SKM-1 treated with dmso at 0.1 percent for 144 hours (cell line): Measurements from ENCODE around the gene HMX1.

ENCODE experiments used
- DNase-seq: peaks from one replicate; lab custom pipeline; 2025; ENCODE audit not compliant: unreplicated experiment; lab: John Stamatoyannopoulos, UW

The HMX1 gene

GRCh38 chr4:8820178-8821102 is 51.2 kb downstream of the HMX1 start:
- no peak for DNase-seq

- DNase-seq = no peak
Measured at GRCh38 chr4:8819473-8820177, 52.0 kb downstream of the HMX1 start.

GRCh38 chr4:8819019-8819418 is 52.6 kb downstream of the HMX1 start:
- DNase-seq = no peak

GRCh38 chr4:8818063-8818881 is 53.4 kb downstream of the HMX1 start:
- DNase-seq = no peak

GRCh38 chr4:8817813-8818062 is 53.9 kb downstream of the HMX1 start:
- DNase-seq = no peak

- no peak for DNase-seq
Measured at GRCh38 chr4:8817096-8817812, 54.4 kb downstream of the HMX1 start.
